Subcutaneous adipose tissue (tissue), 4 donors: ENCODE results near the gene PRR33. TPM values are rescaled to one million over a fixed set of nuclear protein-coding genes. Genes with fewer than 3 reads are reported as not detected.

Experiments
- CTCF ChIP-seq: fragments of 450-650 bp; IDR thresholded peaks from one replicate; pipeline ENCODE4 v1.5.1; 2016; ENCODE audit warnings: low read depth, mild to moderate bottlenecking, control low read depth, antibody characterized with exemption, moderate library complexity
- total RNA-seq, 4 donors: library from RNA; depleted of rRNA; stranded (reverse); fragments of >200 nt; gene quantifications; one replicate each; pipeline ENCODE4 v1.1.0, GENCODE V29; 2016

The PRR33 gene
- total RNA-seq, 4 donors from 2014 or later = not detected

DNA sequence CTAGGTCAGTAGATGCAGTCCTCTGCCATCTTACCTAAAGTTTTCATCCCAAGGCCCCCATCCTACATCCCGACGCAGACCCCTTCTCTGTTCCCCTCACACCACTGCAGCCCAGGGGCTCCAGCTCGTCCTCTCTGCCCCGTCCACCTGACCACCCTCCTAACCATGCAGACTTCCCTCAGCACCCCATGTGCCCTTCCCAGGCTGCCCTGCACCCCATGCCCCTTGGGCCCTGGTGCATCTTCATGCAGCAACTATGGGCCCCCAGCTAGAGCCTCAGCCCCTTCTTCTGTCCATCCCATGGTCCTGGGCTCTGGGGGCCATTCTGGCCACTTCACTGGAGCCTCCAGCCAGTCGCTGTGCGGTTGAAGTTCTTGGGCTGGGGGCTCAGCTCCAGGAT, 2.9 kb downstream of the PRR33 start:
- TF ChIP-seq CTCF = no peak

DNA sequence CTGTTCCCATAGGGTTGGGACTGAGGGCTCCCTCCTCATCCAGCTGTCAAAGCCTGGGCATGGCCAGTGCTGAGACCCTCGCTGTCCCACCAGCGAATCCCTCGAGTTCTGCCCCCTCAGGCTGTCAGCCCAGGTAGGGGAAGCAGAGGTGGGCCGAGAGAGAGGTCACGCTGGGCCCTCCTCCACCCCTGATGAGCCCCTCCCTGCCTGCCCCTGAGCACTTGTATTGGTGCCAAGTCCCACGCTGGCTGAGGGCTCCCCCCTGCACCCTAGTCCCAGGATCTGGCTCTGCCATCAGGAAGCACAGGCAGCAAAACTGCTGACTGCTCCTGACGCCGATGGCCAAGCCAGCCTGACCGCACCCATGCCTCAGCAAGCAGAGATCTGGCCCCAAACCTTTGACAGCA, 3.3 kb downstream of the PRR33 start:
- TF ChIP-seq CTCF = no peak

- TF ChIP-seq CTCF = no peak
These were observed 4.0 kb downstream of the PRR33 start for GRCh38 chr11:1887451-1888346.

GRCh38 chr11:1884303-1884700, 7.4 kb downstream of the PRR33 start:
- no peak for TF ChIP-seq CTCF

GRCh38 chr11:1883346-1884302, 8.1 kb downstream of the PRR33 start:
- TF ChIP-seq CTCF = no peak

GRCh38 chr11:1882265-1883238, 9.1 kb downstream of the PRR33 start:
- no peak for TF ChIP-seq CTCF
